ENCODE data around the gene NQO1. TPM values are rescaled to one million over a fixed set of nuclear protein-coding genes. Genes with fewer than 3 reads are reported as not detected.

NQO1 gene
- total and polyA plus RNA-seq, 9 of the 15 experiments (the other 6 are each of a cell fraction or from before 2014, with no cell fraction given), result 96.7 to 198 (median 122) TPM

DNA sequence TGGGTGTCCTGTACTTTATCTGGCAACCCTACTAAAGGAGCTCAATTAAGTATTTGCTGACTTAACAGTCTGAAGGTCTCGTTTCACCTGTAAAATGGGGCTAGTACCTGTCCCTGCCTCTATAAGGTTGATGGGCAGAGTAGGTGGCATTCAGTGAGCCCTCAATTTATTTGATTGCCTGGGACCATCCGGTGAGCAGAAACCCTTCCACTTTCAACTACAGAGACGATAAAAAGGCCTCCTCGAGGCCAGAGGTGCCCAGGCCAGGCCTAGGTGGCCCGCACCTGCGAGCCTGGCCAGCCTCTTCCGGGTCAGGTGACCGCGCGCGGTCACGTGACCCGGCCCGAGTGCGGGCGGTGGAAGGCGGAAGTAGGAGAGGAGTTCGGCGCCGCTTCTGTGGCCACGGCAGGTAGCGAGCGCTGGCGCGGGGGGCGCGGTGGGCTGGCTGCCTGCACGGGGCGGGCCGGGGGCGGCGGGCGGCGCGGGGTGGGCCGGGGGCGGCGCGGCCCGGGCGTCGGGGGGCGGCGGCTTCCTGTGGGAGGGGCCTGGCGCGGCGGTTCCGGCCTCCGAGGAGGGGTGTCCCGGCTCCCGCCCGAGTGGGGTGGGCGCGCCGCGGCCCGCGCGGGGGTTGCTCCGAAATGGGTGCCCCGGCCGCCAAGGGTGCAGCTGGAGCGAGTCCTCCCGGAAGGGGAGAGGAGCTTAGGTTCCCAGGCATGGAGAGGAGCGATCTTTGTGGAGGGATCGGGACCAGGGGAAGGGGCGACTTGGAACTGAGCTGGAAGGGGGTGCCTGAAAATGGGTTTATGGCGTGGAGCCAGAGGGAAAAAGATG is 35.8 kb upstream of the NQO1 start, which contains the start of gene WWP2 (continued):
- TF ChIP-seq PTRF (tag; IDR thresholded peaks at IDR 0.05), result no peak
- TF ChIP-seq ATF7 (IDR thresholded peaks at IDR 0.05), result no peak
- no peak for TF ChIP-seq TAF7 (tag; IDR thresholded peaks at IDR 0.05)
- no peak for TF ChIP-seq BCL6 (CRISPR knock-in tag; IDR thresholded peaks at IDR 0.05)
- TF ChIP-seq ZNF274 (IDR thresholded peaks at IDR 0.05; ENCODE audit: borderline replicate concordance, low read depth, low read length), result no peak
- TF ChIP-seq NR1H2 (CRISPR knock-in tag; IDR thresholded peaks at IDR 0.05), result no peak; the same call in 1 of the 2 replicates
- no peak for TF ChIP-seq MYNN (IDR thresholded peaks at IDR 0.05)
- no peak for TF ChIP-seq MYNN (CRISPR knock-in tag; IDR thresholded peaks at IDR 0.05)
- no peak for TF ChIP-seq ZNF224 (CRISPR knock-in tag; IDR thresholded peaks at IDR 0.05)
- TF ChIP-seq TSC22D4 (tag; IDR thresholded peaks at IDR 0.05), result no peak
- TF ChIP-seq EGR1 (conservative IDR thresholded peaks at IDR 0.05), result no peak; the same call in 1 of the 2 replicates
- TF ChIP-seq, protein P1, sequence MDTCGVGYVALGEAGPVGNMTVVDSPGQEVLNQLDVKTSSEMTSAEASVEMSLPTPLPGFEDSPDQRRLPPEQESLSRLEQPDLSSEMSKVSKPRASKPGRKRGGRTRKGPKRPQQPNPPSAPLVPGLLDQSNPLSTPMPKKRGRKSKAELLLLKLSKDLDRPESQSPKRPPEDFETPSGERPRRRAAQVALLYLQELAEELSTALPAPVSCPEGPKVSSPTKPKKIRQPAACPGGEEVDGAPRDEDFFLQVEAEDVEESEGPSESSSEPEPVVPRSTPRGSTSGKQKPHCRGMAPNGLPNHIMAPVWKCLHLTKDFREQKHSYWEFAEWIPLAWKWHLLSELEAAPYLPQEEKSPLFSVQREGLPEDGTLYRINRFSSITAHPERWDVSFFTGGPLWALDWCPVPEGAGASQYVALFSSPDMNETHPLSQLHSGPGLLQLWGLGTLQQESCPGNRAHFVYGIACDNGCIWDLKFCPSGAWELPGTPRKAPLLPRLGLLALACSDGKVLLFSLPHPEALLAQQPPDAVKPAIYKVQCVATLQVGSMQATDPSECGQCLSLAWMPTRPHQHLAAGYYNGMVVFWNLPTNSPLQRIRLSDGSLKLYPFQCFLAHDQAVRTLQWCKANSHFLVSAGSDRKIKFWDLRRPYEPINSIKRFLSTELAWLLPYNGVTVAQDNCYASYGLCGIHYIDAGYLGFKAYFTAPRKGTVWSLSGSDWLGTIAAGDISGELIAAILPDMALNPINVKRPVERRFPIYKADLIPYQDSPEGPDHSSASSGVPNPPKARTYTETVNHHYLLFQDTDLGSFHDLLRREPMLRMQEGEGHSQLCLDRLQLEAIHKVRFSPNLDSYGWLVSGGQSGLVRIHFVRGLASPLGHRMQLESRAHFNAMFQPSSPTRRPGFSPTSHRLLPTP (IDR thresholded peaks at IDR 0.05; ENCODE audit: borderline replicate concordance, extremely low read depth, insufficient read length), result no peak
- TF ChIP-seq, protein P2, sequence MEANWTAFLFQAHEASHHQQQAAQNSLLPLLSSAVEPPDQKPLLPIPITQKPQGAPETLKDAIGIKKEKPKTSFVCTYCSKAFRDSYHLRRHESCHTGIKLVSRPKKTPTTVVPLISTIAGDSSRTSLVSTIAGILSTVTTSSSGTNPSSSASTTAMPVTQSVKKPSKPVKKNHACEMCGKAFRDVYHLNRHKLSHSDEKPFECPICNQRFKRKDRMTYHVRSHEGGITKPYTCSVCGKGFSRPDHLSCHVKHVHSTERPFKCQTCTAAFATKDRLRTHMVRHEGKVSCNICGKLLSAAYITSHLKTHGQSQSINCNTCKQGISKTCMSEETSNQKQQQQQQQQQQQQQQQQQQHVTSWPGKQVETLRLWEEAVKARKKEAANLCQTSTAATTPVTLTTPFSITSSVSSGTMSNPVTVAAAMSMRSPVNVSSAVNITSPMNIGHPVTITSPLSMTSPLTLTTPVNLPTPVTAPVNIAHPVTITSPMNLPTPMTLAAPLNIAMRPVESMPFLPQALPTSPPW (CRISPR knock-in tag; IDR thresholded peaks at IDR 0.05), result peak; percentile 87
- no peak for TF ChIP-seq ZBED1 (IDR thresholded peaks at IDR 0.05)

Data from K562 (cell line).